ENCODE measurements around the gene G6PC1.
"Not testable (repeated sequence)": the region's sequence is repeated elsewhere in the genome, so short reads cannot be mapped to it uniquely, and the experiment has no call there.

The G6PC1 gene

DNA sequence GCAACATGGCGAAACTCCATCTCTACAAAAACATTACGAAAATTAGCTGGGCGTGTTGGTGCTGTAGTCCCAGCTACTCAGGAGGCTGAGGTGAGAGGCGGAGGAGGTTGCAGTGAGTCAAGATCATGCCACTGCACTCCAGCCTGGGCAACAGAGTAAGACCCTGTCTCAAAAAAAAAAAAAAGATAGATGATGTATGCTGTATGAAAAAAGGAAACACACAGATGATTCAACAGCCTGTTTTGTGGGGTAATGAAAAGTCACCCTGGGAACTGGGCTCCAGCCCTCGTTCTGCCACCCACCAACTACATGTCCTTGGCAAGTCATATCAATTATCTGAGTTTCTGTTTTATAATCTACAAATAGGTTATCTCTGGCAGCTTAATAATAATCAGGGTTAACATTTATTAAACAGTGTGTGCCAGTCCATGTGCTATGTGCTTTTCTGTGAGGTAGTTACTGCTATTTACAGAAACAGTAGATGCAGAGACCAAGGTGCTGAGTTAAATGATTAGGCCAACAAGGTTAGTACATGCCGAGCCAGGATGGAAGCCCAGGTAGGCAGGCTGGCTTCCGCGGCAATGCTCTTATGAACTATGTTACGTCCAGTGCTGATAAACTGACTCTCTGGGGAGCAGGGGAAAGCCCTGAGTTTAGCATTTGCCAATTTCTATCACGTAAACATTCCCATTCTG, 1.1 kb downstream of the G6PC1 start:
- DNase-seq (ENCODE audit: low read depth) = no peak

DNA sequence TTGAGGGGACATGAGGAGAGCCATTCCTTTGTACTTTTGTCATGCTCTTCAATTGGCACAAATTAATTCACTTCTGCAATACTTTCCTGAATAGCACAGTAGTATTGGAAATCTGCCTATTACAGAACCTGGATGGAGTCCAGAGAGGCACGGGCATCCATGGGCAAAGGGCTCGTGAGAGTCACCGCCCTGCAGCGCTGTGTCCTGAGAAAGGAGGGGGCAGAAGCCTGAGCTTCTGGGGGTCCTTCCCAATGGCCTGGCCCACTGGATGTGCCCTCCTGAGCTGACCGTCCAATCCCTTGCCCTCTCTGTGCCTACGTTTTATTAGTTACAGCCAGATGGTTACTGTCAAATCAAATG, 3.5 kb downstream of the G6PC1 start:
- no peak for DNase-seq (ENCODE audit: low read depth)

DNA sequence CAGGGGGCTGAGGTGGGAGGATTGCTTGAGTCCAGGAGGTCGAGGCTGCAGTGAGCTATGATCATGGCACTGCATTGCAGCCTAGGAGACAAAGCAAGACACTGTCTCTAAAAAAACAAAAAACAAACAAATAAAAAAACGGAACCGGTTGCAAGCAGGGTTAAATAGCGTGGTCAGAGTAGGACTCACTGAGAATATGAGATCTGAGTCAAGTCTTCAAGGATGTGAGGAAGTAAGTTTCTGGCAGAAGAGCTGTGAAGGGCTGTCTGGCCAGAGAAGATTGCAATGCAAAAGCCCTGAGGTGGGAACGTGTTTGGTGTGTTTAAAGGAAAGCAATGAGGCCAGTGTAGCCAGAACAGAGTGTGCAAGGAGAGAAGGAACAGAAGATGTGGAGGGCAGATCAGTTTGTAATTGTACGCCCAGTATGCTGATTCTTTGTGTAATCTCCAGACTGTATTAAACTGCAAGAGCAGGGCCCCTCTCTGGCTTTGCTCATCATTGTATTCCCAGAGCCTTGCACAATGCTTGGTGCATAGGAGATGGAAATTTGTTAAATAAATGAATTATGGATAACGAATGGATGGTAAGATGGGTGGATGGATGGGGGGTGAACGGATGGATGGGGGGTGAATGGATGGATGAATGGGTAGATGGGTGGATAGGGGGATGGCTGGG, 6.3 kb downstream of the G6PC1 start:
- no peak for DNase-seq (ENCODE audit: low read depth)

DNA sequence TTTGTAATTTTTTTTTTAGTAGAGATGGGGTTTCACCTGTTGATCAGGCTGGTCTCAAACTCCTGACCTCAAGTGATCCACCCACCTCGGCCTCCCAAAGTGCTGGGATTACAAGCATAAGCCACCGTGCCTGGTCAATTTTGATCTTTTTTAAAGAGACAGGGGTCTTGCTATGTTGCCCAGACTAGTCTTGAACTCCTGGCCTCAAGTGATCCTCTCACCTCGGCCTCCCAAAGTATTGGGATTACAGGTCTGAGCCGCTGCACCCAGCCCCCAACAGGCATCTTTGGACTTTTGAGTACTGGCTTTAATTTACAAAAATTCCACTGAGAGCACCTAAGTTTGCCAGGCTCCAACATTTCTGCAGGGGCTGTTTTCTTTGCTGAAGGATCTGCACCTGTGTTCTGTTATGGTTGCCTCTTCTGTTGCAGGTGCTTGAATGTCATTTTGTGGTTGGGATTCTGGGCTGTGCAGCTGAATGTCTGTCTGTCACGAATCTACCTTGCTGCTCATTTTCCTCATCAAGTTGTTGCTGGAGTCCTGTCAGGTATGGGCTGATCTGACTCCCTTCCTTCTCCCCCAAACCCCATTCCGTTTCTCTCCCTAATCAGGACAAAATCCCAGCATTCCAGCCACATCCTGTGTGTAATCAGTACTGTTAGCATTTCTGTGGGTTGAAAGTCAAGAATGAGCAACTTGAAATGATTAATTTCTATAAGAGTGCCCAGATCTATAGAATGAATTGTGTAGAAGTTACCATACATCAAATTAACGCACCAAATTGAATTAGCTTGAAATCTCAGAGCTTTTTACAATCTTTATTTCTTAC, 8.5 kb downstream of the G6PC1 start:
- peak; percentile 23 for DNase-seq (ENCODE audit: low read depth)

DNA sequence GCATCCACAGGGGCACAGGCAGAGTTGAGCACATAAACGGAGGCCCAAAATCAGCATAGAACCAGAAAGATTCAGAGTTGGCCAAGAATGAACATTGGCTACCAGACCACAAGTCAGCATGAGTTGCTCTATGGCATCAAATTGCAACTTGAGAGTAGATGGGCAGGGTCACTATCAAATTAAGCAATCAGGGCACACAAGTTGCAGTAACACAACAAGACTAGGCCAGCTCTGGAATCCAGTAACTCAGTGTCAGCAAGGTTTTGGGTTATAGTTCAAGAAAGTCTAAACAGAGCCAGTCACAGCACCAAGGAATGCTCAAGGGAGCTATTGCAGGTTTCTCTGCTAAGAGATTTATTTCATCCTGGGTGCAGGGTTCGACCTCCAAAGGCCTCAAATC, 12.9 kb downstream of the G6PC1 start:
- DNase-seq (ENCODE audit: low read depth) = no peak

DNA sequence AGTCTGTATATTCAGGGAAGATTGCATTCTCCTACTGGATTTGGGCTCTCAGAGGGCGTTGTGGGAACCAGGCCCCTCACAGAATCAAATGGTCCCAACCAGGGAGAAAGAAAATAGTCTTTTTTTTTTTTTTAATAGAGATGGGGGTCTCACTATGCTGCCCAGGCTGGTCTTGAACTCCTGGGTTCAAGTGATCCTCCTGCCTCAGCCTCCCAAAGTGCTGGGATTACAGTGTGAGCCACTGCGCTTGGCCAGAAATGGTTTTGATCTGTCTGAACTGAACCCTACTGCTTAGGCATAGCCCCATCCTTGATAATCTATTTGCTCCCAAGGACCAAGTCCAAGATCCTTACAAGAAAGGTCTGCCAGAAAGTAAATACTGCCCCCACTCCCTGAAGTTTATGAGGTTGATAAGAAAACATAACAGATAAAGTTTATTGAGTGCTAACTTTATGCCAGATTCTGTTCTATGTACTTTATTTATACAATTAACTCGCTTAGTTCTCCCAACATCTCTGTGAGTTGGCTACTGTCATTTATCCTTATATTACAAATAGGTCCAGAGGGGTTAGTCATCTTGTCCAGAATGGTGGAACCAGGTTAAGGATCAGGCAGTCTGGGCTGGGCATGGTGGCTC, 13.5 kb downstream of the G6PC1 start:
- DNase-seq (ENCODE audit: low read depth) = no peak

DNA sequence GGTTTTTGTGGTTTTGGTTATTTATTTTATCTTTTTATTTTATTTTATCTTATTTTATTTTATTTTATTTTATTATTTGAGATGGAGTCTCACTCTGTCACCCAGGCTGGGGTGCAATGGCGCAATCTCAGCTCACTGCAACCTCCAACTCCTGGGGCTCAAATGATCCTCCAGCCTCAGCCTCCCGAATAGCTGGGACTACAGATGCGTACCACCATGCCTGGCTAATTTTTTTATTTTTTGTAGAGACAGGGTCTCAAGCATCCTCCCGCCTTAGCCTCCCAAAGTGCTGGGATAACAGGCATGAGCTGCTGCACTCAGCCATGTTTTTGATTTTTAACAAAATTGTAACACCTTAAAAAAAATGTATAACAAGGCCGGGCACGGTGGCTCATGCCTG, 14.7 kb downstream of the G6PC1 start:
- not testable (repeated sequence) for DNase-seq (ENCODE audit: low read depth)

DNA sequence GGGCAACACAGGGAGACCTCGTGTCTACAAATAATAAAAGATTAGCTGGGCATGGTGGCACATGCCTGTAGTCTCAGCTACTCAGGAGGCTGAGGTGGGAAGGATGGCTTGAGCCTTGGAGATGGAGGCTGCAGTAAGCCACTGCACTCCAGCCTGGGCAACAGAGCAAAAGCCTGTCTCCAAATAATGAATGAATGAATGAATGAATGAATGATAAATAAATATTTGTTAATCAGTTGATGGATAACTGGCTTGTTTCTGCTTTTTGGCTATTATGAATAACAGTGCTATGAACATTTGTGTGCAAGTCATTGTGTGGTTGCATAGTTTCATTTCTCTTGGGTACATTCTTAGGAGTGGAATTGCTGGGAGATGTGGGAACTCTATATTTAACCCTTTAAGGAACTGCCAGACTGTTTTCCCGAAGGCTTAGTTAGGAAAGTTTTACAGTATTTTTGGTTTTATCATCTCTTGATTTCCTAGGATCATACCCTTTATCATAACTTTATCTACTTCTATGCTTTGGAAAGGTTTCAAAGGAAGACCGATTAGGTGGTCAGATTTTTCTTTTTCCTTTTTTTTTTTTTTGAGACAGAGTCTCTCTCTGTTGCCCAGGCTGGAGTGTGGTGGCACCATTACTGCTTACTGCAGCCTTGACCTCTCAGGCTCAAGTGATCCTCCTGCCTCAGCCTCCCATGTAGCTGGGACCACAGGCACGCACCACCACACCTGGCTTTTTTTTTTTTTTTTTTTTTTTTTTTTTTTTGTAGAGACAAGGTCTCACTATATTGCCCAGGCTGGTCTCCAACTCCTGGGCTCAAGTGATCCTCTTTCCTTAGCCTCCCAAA, 16.0 kb downstream of the G6PC1 start:
- not testable (repeated sequence) for DNase-seq (ENCODE audit: low read depth)

DNA sequence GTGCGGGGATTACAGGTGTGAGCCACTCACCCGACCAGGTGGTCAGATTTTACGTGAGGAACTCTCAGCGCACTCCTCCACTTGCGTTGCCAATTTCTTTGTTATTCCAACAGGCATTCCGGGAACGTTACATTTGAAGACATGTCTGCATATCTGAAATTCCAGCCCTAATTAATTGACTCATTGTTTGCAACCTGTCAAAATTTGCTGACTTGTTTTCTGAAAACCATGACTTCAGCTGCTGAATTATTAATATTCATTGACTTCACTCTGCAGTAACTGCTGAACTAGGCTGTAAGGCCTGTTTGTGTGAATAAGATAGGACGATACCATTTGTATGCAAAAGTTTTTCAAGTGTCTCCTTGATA, 16.6 kb downstream of the G6PC1 start:
- no peak for DNase-seq (ENCODE audit: low read depth)

DNA sequence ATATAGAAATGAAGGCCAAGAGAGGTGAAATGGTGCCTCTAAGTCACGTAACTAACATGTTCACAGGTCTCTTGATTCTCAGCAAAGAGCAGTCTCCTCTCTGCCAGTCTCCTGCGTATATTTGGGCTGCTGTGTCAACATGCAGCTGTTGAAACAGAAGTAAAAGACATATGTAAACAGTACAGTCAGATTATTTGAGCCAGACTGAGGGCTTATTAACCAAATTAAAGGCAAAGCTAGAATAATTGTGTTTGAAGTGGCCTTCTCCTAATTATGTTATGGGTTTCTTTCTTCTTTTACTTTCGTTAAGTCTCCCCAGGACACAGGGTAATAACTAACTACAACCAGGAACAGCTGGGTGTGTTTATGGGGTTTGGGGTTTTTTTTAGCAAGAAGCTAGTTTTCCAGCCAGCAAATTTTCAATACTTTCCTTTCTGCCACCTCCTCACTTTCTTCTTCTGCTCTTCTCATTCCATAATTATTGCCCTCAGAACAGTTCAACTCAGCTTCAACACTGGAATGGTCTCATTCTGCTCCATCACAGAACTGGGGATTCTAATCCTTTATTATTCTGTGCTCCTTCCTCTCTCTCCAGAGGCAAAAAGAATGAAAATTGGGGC, 18.4 kb downstream of the G6PC1 start:
- no peak for DNase-seq (ENCODE audit: low read depth)

DNA sequence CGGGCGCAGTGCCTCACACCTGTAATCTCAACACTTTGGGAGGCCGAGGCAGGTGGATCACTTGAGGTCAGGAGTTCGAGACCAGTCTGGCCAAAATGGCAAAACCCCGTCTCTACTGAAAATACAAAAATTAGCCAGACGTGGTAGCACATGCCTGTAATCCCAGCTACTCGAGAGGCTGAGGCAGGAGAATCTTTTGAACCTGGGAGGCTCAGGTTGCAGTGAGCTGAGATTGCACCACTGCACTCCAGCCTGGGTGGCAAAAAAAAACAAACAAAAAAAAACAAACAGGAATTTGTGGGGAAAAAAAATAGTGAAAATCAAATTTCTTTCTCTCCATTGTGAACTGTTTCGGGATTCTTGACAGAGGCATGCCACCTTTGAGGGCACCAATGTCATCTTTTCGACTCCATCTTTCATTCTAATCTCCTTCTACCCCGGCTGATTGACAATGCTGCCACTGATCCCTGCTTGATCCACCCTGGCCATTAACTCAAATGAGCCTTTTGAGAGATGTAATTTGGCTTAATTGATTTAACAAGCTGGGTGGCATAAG, 19.0 kb downstream of the G6PC1 start:
- DNase-seq (ENCODE audit: low read depth) = not testable (repeated sequence)

DNA sequence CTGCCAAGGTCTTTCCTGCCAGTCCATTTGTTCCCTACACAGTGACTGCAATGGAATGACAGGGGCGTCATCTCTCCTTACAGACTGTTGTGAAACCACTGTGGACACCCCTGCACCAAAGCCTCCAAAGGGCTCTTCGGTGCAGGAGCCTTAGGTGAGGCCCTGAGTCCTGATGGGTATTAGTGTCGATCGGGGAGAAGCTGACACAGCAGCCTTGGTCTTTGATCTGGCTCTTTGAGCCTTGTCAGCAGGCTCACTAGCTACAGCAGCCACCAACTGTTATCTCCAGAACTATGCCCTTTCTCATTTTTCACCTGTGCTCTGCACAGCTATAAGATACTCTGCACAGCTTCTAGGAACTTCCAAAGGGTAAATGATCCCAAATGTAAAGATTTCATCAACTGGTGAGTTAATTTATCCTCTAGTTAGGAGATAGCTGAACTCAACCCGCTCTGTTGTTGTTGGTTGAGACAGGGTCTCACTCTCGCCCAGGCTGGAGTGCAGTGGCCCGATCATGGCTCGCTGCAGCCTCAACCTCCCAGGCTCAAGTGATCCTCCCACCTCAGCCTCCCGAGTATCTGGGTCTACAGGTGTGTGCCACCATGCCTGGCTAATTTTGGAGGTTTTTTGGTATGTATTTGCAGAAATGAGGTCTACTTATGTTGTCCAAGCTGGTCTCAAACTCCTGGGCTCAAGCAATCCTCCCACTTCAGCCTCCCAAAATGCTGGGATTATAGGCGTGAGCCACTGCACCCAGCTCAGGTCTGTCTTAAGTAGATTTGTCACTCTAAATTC, 19.7 kb downstream of the G6PC1 start:
- DNase-seq (ENCODE audit: low read depth) = no peak

DNA sequence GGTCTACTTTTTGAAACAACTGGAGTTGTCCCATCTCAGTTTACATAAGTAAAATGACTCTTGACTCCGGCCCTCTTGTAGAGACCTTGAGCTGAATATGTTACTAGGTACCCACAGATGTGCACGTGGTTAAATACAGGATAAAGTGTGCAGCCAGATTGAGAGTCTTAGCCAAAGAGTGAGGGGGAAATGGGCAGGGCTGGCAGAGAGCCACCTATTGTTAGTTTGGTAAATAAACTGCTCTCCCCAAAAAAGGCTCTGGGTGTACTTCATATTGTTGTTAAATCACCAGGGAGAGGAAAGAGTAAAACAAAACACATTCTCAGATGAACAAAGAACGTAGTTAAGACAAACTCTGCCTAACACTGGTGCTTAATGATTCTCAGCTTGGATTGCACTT, 20.3 kb downstream of the G6PC1 start:
- no peak for DNase-seq (ENCODE audit: low read depth)

DNA sequence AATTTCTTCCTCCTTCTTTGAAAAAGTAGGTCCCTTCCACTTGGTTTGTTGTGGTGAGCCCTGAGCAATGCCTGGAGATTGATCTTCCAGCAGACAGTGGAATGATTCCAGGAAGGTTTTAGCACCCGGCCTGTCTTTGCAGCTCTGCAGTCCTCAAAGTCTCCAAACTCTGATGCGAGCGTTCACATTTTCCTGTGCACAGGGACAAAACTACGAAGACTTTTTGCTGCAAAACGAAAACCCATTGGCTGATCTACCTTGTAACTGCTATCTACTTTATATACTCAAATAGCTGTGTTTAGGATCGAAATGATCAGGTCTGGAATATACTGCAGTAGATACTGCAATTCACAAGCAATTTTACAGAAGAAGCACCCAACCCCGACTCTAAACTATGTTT, 21.7 kb downstream of the G6PC1 start:
- no peak for DNase-seq (ENCODE audit: low read depth)

DNA sequence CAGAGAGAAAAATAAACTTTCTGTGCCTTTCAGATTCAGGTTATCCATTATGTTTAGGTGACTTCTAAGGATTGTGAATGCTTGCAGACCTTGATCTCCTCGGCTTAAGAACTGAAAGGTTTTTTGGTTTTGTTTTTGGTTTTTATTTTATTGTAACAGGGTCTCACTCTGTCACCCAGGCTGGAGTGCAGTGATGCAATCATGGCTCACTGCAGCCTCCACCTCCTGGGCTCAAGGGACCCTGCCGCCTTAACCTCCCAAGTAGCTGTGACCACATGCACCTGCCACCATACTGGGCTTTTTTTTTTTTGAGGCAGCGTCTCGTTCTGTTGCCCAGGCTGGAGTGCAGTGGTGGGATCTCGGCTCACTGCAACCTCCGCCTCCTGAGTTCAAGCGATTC, 22.9 kb downstream of the G6PC1 start:
- DNase-seq (ENCODE audit: low read depth) = not testable (repeated sequence)

DNA sequence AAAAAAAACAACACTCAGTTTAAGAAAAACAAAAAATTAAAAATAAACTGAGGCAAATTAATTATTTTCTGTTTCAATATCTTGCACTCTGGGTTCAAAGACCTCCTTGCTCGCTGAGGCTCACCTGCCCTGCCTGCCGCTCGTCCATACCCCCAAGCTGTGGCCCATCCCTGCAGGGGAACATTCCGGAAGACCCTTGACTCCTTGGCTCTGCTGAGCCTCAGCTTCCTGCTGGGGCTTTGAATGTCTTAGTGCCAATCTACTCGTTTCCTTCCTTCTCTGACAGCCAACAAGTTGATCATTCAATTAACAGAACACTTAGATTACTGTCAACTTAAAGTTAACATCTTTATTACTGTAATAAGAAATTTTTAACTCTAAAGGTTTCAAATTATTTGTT, 24.3 kb downstream of the G6PC1 start:
- no peak for DNase-seq (ENCODE audit: low read depth)

DNA sequence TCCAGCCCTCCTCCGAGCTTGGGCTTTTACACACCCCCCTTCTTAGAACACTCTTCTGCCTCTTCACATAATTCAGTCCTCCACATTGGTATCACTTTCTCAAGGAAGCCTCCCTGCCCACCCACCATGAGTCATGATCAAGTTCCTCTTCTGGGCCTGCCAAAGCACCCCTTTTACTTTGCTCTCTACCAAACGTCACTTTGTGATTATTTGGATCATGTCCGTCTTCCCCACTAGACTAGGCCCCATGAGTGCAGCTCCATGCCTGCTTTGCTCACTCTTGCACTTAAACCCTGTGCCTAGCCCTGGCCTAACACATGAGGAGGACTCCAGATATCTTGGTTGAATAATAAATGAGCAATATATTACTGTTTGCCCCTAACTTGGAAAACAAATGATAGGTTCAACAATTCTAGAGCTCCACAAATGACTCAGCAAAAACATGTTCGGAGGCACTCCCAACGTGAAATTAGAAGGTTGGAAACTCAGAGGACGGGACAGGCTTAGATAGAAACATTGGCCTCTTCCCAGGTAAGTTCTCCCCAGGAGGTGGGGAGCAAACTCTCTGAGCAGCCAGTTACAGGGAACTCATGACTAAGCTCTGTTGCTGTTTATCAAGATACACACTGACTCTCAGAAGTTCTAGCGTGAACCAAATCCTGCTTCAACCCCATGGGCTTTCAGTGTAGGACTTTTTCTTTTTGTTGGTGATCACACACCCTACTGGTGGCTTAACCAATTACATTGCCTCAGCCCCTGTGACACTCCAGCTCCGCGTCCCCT, 28.3 kb downstream of the G6PC1 start:
- DNase-seq (ENCODE audit: low read depth) = peak; percentile 78

DNA sequence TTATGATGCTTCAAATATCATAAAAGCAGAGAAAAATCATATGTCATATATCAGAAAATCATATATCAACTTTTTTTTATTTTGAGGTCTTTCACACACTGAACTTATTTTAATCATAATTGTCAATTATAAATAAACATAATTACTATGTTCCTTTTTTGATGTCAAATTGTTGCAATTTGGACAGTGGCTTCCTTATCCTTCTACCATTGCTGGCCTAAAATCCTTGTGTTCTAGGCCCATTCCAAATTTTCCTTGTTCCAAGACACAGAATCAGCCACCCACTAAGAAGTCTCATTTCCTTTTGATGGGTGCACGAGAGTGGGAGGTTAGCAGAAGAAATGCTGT, 28.9 kb downstream of the G6PC1 start:
- DNase-seq (ENCODE audit: low read depth) = no peak

Measured in EH (cell line).